PFSK-1 (cell line): Measurements from ENCODE around the gene NKAIN2.

ENCODE experiments used
- FOXP2 ChIP-seq: optimal IDR thresholded peaks from 2 replicates; pipeline ENCODE3; 2011; ENCODE audit warnings: borderline replicate concordance, control low read depth, inconsistent platforms; ENCODE audit not compliant: insufficient read depth; ENCODE audit errors: extremely low read length, extremely low read depth
- POLR2AphosphoS5 ChIP-seq: IDR thresholded peaks from 2 replicates; pipeline ENCODE4 v1.6.1; 2012; ENCODE audit warnings: low read depth, mild to moderate bottlenecking, control low read depth, low read length, moderate library complexity
- SIN3A ChIP-seq: IDR thresholded peaks from 2 replicates; pipeline ENCODE4 v1.6.1; 2012; ENCODE audit warnings: mild to moderate bottlenecking, low read length, moderate library complexity, borderline replicate concordance; ENCODE audit not compliant: insufficient read depth
- TAF1 ChIP-seq: IDR thresholded peaks from 2 replicates; pipeline ENCODE4 v1.6.1; 2012; ENCODE audit warnings: low read length, control low read depth, borderline replicate concordance; ENCODE audit not compliant: insufficient read depth
- TF ChIP-seq, protein P1 (sequence below), 2 experiments: IDR thresholded peaks; 2 replicates each; pipeline versions ENCODE4 v1.6.1 to v1.8.0; 2011 to 2012; ENCODE audit warnings: low read depth in 2 of 2, low read length in 2 of 2, control low read depth in 1 of 2, inconsistent platforms in 1 of 2, mild to moderate bottlenecking in 1 of 2, moderate library complexity in 1 of 2; ENCODE audit not compliant: insufficient read depth in 1 of 2

DNA sequence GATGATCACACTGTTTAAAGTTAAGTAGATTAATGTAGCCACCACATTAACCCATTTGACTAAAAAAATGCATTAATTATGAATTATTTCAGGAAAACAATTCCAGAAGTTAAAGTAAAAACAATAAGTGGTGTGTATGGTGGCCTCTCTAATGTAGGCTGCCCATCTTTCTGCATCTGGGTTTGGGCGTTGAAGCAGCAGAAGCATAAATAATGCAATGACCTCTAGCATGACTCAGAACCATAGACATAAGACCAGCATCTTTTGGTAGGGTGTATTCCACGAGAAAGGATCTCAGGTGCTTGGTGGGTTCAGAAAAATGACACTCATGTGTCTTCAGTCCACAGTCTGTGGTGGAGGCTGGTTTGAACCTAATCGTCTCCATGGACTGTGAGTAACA lies 18.6 kb upstream of the NKAIN2 start:
- TF ChIP-seq POLR2AphosphoS5: no peak
- TF ChIP-seq, protein P1, sequence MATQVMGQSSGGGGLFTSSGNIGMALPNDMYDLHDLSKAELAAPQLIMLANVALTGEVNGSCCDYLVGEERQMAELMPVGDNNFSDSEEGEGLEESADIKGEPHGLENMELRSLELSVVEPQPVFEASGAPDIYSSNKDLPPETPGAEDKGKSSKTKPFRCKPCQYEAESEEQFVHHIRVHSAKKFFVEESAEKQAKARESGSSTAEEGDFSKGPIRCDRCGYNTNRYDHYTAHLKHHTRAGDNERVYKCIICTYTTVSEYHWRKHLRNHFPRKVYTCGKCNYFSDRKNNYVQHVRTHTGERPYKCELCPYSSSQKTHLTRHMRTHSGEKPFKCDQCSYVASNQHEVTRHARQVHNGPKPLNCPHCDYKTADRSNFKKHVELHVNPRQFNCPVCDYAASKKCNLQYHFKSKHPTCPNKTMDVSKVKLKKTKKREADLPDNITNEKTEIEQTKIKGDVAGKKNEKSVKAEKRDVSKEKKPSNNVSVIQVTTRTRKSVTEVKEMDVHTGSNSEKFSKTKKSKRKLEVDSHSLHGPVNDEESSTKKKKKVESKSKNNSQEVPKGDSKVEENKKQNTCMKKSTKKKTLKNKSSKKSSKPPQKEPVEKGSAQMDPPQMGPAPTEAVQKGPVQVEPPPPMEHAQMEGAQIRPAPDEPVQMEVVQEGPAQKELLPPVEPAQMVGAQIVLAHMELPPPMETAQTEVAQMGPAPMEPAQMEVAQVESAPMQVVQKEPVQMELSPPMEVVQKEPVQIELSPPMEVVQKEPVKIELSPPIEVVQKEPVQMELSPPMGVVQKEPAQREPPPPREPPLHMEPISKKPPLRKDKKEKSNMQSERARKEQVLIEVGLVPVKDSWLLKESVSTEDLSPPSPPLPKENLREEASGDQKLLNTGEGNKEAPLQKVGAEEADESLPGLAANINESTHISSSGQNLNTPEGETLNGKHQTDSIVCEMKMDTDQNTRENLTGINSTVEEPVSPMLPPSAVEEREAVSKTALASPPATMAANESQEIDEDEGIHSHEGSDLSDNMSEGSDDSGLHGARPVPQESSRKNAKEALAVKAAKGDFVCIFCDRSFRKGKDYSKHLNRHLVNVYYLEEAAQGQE (IDR thresholded peaks at IDR 0.05; ENCODE audit: insufficient read depth in 1 of 2, low read depth in 2 of 2, low read length in 2 of 2): no peak
- TF ChIP-seq TAF1: no peak
- TF ChIP-seq SIN3A: no peak
- TF ChIP-seq FOXP2: no peak
